H1 (cell line): ENCODE measurements around the gene CD164L2.

Experiments used
- EZH2 ChIP-seq: fragments of 200-600 bp; sonication (generic); IDR thresholded peaks from 2 replicates; pipeline ENCODE4 v1.7.1; 2012; ENCODE audit warnings: low read depth, mild to moderate bottlenecking, moderate library complexity, low read length, inconsistent platforms; ENCODE audit not compliant: severe bottlenecking
- GABPA ChIP-seq: IDR thresholded peaks from 2 replicates; pipeline ENCODE4 v1.6.1; 2011; ENCODE audit warnings: mild to moderate bottlenecking, low read length, moderate library complexity, borderline replicate concordance; ENCODE audit not compliant: insufficient read depth
- POLR2A ChIP-seq, 2 experiments: IDR thresholded peaks; 1 replicate in 1 of 2; 2 replicates in 1 of 2; pipeline ENCODE4 v1.6.1; 2011; ENCODE audit warnings: low read depth in 2 of 2, low read length in 2 of 2, mild to moderate bottlenecking in 2 of 2; ENCODE audit errors: control extremely low read depth in 1 of 2
- POLR2AphosphoS5 ChIP-seq: IDR thresholded peaks from 2 replicates; pipeline ENCODE4 v1.6.1; 2011; ENCODE audit warnings: low read depth, low read length
- SP2 ChIP-seq: IDR thresholded peaks from 2 replicates; pipeline ENCODE4 v1.6.1; 2012; ENCODE audit warnings: mild to moderate bottlenecking, low read length, inconsistent platforms
- TF ChIP-seq, protein P1 (sequence below), 3 experiments: IDR thresholded peaks; 1 replicate in 2 of 3; 2 replicates in 1 of 3; pipeline versions ENCODE4 v1.5.1 to v1.6.1; 2011; ENCODE audit warnings: low read length in 3 of 3, mild to moderate bottlenecking in 3 of 3, inconsistent platforms in 2 of 3, low read depth in 1 of 3, moderate library complexity in 1 of 3; ENCODE audit not compliant: insufficient read depth in 1 of 3; ENCODE audit errors: control extremely low read depth in 1 of 3

DNA sequence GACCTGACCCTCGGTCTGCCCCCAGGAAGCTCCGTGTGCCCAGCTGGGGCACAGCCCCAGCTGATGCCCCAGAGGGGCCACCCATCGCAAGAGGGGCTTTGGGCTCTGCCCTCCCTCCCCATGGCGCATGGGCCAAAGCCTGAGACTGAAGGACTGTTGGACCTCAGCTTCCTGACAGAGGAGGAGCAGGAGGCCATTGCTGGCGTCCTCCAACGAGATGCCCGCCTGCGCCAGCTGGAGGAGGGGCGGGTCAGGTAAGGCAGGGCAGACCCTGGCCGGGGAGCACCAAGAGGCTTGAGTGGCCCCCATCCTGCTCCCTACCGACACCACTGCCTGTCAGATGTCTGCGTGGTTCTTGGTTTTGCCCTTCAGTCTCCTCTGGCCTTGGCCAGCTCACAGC lies 37.9 kb downstream of the CD164L2 start:
- no peak for TF ChIP-seq POLR2A (IDR thresholded peaks at IDR 0.05; ENCODE audit: control extremely low read depth in 1 of 2, low read depth in 2 of 2, low read length in 2 of 2)
- TF ChIP-seq SP2: no peak
- TF ChIP-seq, protein P1, sequence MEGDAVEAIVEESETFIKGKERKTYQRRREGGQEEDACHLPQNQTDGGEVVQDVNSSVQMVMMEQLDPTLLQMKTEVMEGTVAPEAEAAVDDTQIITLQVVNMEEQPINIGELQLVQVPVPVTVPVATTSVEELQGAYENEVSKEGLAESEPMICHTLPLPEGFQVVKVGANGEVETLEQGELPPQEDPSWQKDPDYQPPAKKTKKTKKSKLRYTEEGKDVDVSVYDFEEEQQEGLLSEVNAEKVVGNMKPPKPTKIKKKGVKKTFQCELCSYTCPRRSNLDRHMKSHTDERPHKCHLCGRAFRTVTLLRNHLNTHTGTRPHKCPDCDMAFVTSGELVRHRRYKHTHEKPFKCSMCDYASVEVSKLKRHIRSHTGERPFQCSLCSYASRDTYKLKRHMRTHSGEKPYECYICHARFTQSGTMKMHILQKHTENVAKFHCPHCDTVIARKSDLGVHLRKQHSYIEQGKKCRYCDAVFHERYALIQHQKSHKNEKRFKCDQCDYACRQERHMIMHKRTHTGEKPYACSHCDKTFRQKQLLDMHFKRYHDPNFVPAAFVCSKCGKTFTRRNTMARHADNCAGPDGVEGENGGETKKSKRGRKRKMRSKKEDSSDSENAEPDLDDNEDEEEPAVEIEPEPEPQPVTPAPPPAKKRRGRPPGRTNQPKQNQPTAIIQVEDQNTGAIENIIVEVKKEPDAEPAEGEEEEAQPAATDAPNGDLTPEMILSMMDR (IDR thresholded peaks at IDR 0.05; ENCODE audit: control extremely low read depth in 1 of 3, insufficient read depth in 1 of 3, low read depth in 1 of 3, low read length in 3 of 3): no peak
- TF ChIP-seq POLR2AphosphoS5: no peak
- no peak for TF ChIP-seq EZH2
- no peak for TF ChIP-seq GABPA
